Suprapubic skin (tissue), 3 donors: Measurements from ENCODE around the gene MYOT.

Experiments used
- POLR2A ChIP-seq, 2 donors: fragments of 450-650 bp; IDR thresholded peaks; one replicate each; pipeline ENCODE4 v1.6.1; 2017; ENCODE audit warnings: antibody characterized with exemption in 2 of 2, mild to moderate bottlenecking in 2 of 2, moderate library complexity in 2 of 2
- TF ChIP-seq, protein P1 (sequence below), 2 donors: fragments of 200-600 bp in 1 of 2; fragments of 450-650 bp in 1 of 2; sonication (generic) in 1 of 2; IDR thresholded peaks; one replicate each; pipeline ENCODE4 v1.5.1; 2016 to 2019; ENCODE audit warnings: antibody characterized with exemption in 2 of 2, mild to moderate bottlenecking in 1 of 2, moderate library complexity in 1 of 2

DNA sequence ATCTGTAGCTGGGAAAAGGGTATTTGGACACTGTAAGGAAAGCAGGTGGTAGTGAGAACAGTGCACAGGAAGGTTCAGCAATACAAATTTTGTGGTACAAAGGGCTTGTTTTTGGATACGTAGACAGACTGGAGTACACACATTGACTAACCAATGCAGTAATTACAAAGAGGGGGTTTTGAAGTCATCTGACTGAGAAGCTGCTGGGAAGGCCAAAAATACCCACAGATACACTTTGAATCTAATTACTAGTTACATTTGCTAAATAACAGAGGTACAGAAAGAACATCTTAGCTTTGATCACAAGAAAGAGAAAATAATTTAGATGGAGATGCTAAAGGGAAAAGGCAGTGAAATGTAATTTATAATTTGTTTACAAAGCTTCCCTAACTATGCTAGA, 67.5 kb downstream of the MYOT start:
- no peak for TF ChIP-seq POLR2A (IDR thresholded peaks at IDR 0.05)
- TF ChIP-seq, protein P1, sequence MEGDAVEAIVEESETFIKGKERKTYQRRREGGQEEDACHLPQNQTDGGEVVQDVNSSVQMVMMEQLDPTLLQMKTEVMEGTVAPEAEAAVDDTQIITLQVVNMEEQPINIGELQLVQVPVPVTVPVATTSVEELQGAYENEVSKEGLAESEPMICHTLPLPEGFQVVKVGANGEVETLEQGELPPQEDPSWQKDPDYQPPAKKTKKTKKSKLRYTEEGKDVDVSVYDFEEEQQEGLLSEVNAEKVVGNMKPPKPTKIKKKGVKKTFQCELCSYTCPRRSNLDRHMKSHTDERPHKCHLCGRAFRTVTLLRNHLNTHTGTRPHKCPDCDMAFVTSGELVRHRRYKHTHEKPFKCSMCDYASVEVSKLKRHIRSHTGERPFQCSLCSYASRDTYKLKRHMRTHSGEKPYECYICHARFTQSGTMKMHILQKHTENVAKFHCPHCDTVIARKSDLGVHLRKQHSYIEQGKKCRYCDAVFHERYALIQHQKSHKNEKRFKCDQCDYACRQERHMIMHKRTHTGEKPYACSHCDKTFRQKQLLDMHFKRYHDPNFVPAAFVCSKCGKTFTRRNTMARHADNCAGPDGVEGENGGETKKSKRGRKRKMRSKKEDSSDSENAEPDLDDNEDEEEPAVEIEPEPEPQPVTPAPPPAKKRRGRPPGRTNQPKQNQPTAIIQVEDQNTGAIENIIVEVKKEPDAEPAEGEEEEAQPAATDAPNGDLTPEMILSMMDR (IDR thresholded peaks at IDR 0.05) = no peak
